GM12878 (cell line): Measurements from ENCODE around the gene CDC14B. TPM values are rescaled to one million over a fixed set of nuclear protein-coding genes. Genes with fewer than 3 reads are reported as not detected.
"Not testable (repeated sequence)": the region's sequence is repeated elsewhere in the genome, so short reads cannot be mapped to it uniquely, and the experiment has no call there.

Experiments
- ATAC-seq: fragments of 200-7000 bp; cut with Tn5 transposase; 3 replicates; pipeline ENCODE4 v1.9.1; 2020; ENCODE audit warnings: mild to moderate bottlenecking, moderate library complexity
- BruUV-seq: library from RNA; stranded (reverse); fragments of 400-500 nt; replicated peaks from 2 replicates; lab custom pipeline; 2021; lab: Mats Ljungman, UMichigan
- CTCF ChIA-PET: fragments of 300-600 bp; sonication (Branson Sonifier 250); formaldehyde crosslinking; extraction: SDS; loops from one replicate; lab custom pipeline; 2021; ENCODE audit warnings: inconsistent platforms; lab: Yijun Ruan, JAX
- POLR2A ChIA-PET: fragments of 350-600 bp; formaldehyde crosslinking; extraction: SDS; loops from one replicate; lab custom pipeline; 2021; ENCODE audit warnings: inconsistent platforms; lab: Charles Lee
- RAD21 ChIA-PET: fragments of 300-600 bp; sonication (Branson Sonifier 250); formaldehyde crosslinking; loops from one replicate; lab custom pipeline; 2023; ENCODE audit warnings: antibody characterized with exemption; ENCODE audit not compliant: unreplicated experiment; lab: Charles Lee
- SMC1A ChIA-PET: fragments of 300-600 bp; sonication (Branson Sonifier 250); formaldehyde crosslinking; loops from one replicate; lab custom pipeline; 2023; ENCODE audit not compliant: unreplicated experiment, uncharacterized antibody; lab: Charles Lee
- DNase-seq: peaks from one replicate; pipeline ENCODE4 v3.0.0-alpha.2; 2011; ENCODE audit warnings: low read depth, low spot score
- FAIRE-seq: peaks from 3 replicates; lab custom pipeline; 2011; peaks lifted over from hg19 to GRCh38; lab: Jason Lieb, UNC
- H2AFZ ChIP-seq: 2 replicates; pipeline ENCODE4 v1.6.0; 2011; ENCODE audit warnings: low read depth, low read length, control low read depth; ENCODE audit not compliant: control insufficient read depth
- H3K27ac ChIP-seq: 2 replicates; pipeline ENCODE4 v1.5.1; 2011; ENCODE audit warnings: control low read depth; ENCODE audit not compliant: control insufficient read depth, insufficient read depth
- H3K27me3 ChIP-seq, 2 experiments: replicated peaks in 1 of 2; 2 replicates each; pipeline versions ENCODE4 v1.6.0 to v1.6.1; 2011; ENCODE audit warnings: low read length in 1 of 2; ENCODE audit not compliant: control insufficient read depth in 2 of 2, insufficient read depth in 2 of 2
- H3K36me3 ChIP-seq, 2 experiments: 2 replicates each; pipeline ENCODE4 v1.5.1; 2011; ENCODE audit warnings: low read length in 1 of 2; ENCODE audit not compliant: control insufficient read depth in 2 of 2, insufficient read depth in 2 of 2
- H3K4me1 ChIP-seq: 2 replicates; pipeline ENCODE4 v1.6.1; 2011; ENCODE audit warnings: mild to moderate bottlenecking, low read length, moderate library complexity, mixed read lengths; ENCODE audit not compliant: control insufficient read depth, insufficient read depth
- H3K4me2 ChIP-seq: 2 replicates; pipeline ENCODE4 v1.6.0; 2011; ENCODE audit warnings: control low read depth; ENCODE audit not compliant: control insufficient read depth, insufficient read depth
- H3K4me3 ChIP-seq: fragments of 200-600 bp; sonication (generic); 2 replicates; pipeline ENCODE4 v1.5.1; 2016
- H3K79me2 ChIP-seq: 2 replicates; pipeline ENCODE4 v1.6.0; 2011; ENCODE audit warnings: low read length; ENCODE audit not compliant: control insufficient read depth, insufficient read depth
- H3K9ac ChIP-seq: 2 replicates; pipeline ENCODE4 v1.8.0; 2011; ENCODE audit warnings: low read length, control low read depth, mixed read lengths; ENCODE audit not compliant: control insufficient read depth, insufficient read depth
- H3K9me3 ChIP-seq: replicated peaks from 3 replicates; pipeline ENCODE4 v1.5.1; 2011; ENCODE audit warnings: mild to moderate bottlenecking, low read length; ENCODE audit not compliant: control insufficient read depth, insufficient read depth
- H4K20me1 ChIP-seq: 2 replicates; pipeline ENCODE4 v1.6.0; 2011; ENCODE audit not compliant: control insufficient read depth, insufficient read depth
- RAD21 ChIP-seq: IDR thresholded peaks from 2 replicates; pipeline ENCODE4 v1.6.1; 2011; ENCODE audit warnings: mild to moderate bottlenecking, low read depth, low read length, moderate library complexity; ENCODE audit not compliant: insufficient read depth
- RUNX3 ChIP-seq: IDR thresholded peaks from 2 replicates; pipeline ENCODE4 v1.6.1; 2012; ENCODE audit warnings: low read length, inconsistent platforms
- SMC3 ChIP-seq: IDR thresholded peaks from 2 replicates; pipeline ENCODE4 v1.6.1; 2011; ENCODE audit warnings: low read length, improper control_type of control experiment, borderline replicate concordance
- YY1 ChIP-seq: IDR thresholded peaks from 2 replicates; pipeline ENCODE4 v1.6.1; 2011; ENCODE audit warnings: low read depth, mild to moderate bottlenecking, low read length
- WGBS: methylation state at CpG from one replicate; pipeline ENCODE4 v1.1.6; 2016; ENCODE audit warnings: low lambda C conversion rate; ENCODE audit not compliant: insufficient replicate concordance, insufficient coverage; ENCODE audit errors: missing lambda C conversion rate; 5-methylcytosine and 5-hydroxymethylcytosine counted together
- in situ Hi-C: fragments of 300-500 bp; cut with MboI; formaldehyde crosslinking; loops from 9 replicates; pipeline ENCODE4 v1.14.3; 2018; ENCODE audit warnings: mixed read lengths
- intact Hi-C: fragments of 100-400 bp; cut with micrococcal nuclease; formaldehyde crosslinking; loops from one replicate; pipeline ENCODE4 v1.14.2; 2022; ENCODE audit not compliant: unreplicated experiment
- polyA plus RNA-seq, 11 experiments: library from polyadenylated mRNA; depleted of rRNA in 4 of 11; unstranded in 6 of 11; stranded (reverse) in 5 of 11; fragments of >200 nt; fragmentation: Nextera tagmentation in 4 of 11; fragmentation: Illumina TruSeq in 1 of 11; extraction: Ambion mirVana in 4 of 11; extraction: Trizol in 1 of 11; gene quantifications; 1 replicate in 1 of 11; 2 replicates in 10 of 11; pipeline versions ENCODE4 v1.2.1 to v1.2.3, GENCODE V29; 2011 to 2016; ENCODE audit warnings: inconsistent platforms in 2 of 11, missing spikeins in 2 of 11, low read depth in 1 of 11
- total RNA-seq, 4 experiments: library from RNA; depleted of rRNA in 3 of 4; stranded (reverse); fragments of >200 nt in 3 of 4; fragmentation: Illumina TruSeq in 1 of 4; extraction: Trizol in 1 of 4; gene quantifications; 2 replicates each; pipeline versions ENCODE4 v1.2.1 to v1.2.3, GENCODE V29; 2013 to 2021
- TF ChIP-seq, protein P1 (sequence below), 3 experiments: IDR thresholded peaks in 2 of 3; conservative IDR thresholded peaks in 1 of 3; 2 replicates each; pipeline ENCODE4 v1.5.1; 2011; ENCODE audit warnings: low read depth in 3 of 3, low read length in 3 of 3, mild to moderate bottlenecking in 3 of 3, control low read depth in 2 of 3, moderate library complexity in 2 of 3, inconsistent platforms in 1 of 3, mixed read lengths in 1 of 3; ENCODE audit not compliant: control insufficient read depth in 2 of 3, insufficient read depth in 1 of 3; ENCODE audit errors: extremely low read depth in 1 of 3

Gene CDC14B
- total and polyA plus RNA-seq, 10 of the 15 experiments (the other 5 are each of a cell fraction or from before 2014, with no cell fraction given), result 3.7 to 11.7 (median 6.2) TPM

DNA sequence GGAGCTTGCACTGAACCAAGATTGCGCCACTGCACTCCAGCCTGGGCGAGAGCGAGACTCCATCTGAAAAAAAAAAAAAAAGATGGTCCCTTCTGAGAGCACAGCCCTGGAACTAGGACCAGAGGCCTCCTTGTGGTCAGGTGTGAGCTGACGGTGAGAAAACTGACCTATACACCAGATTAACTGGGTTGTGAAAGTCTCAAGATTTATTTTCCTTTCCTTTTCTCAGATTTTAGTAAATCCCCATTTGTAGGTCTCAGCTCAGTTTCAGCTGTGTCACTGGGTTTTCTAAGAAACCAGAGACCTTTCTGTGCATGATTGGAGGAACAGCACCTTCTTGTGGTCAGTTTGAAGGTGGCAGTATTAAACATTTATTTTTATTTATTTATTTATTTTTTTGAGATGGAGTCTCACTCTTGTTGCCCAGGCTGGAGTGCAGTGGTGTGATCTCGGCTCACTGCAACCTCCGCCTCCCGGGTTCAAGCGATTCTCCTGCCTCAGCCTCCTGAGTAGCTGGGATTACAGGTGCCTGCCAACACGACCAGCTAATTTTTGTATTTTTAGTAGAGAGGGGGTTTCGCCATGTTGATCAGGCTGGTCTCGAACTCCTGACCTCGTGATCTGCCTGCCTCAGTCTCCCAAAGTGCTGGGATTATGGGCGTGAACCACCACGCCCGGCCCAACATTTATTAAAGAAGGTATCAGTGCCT lies 47.2 kb upstream of the CDC14B start:
- H3K9ac ChIP-seq, in situ Hi-C loops, H3K27me3 ChIP-seq, H3K4me1 ChIP-seq, BruUV-seq, H3K4me3 ChIP-seq, H3K4me2 ChIP-seq, H3K36me3 ChIP-seq, FAIRE-seq, H4K20me1 ChIP-seq, POLR2A ChIA-PET, H3K9me3 ChIP-seq, H3K27ac ChIP-seq, H2AFZ ChIP-seq, H3K79me2 ChIP-seq: not testable (repeated sequence)
- intact Hi-C loops, result loop anchor here (1.0 to 10.0 kb wide), 3 partner anchors 225 to 432 kb away; no protein-coding TSS in a partner anchor
- ChIA-PET RAD21 (interaction anchor here (0.6 to 3.0 kb wide), 13 partner anchors 10 to 350 kb away, joined by 3 to 36 read pairs (median 3); no protein-coding TSS in a partner anchor), SMC1A (interaction anchor here (0.6 to 3.1 kb wide), 11 partner anchors 12 to 435 kb away, joined by 3 to 30 read pairs (median 4); partner anchors contain the start of gene PRXL2C), CTCF (interaction anchor here (0.7 to 3.8 kb wide), 24 partner anchors 8 to 508 kb away, joined by 3 to 56 read pairs (median 4); partner anchors contain the start of genes HABP4 and PRXL2C)
- ATAC-seq, result peak; percentile 94
- WGBS, result 40% methylated on average over 15 of the region's 15 CpGs
- TF ChIP-seq YY1 (0 out of 2 replicates have a peak, but pooled peaks have one; percentile 24), SMC3 (peak; percentile 60; the same call in 1 of the 2 replicates), RUNX3 (peak; percentile 56; the same call in 1 of the 2 replicates), RAD21 (peak; percentile 83)
- TF ChIP-seq, protein P1, sequence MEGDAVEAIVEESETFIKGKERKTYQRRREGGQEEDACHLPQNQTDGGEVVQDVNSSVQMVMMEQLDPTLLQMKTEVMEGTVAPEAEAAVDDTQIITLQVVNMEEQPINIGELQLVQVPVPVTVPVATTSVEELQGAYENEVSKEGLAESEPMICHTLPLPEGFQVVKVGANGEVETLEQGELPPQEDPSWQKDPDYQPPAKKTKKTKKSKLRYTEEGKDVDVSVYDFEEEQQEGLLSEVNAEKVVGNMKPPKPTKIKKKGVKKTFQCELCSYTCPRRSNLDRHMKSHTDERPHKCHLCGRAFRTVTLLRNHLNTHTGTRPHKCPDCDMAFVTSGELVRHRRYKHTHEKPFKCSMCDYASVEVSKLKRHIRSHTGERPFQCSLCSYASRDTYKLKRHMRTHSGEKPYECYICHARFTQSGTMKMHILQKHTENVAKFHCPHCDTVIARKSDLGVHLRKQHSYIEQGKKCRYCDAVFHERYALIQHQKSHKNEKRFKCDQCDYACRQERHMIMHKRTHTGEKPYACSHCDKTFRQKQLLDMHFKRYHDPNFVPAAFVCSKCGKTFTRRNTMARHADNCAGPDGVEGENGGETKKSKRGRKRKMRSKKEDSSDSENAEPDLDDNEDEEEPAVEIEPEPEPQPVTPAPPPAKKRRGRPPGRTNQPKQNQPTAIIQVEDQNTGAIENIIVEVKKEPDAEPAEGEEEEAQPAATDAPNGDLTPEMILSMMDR (IDR thresholded peaks at IDR 0.05 in 2 of 3, conservative IDR thresholded peaks at IDR 0.05 in 1 of 3; ENCODE audit: control insufficient read depth in 2 of 3, extremely low read depth in 1 of 3, insufficient read depth in 1 of 3, low read depth in 3 of 3, low read length in 3 of 3), result peak; percentile 44 to 56 (median 52); a peak in 5 of 6 replicates
- DNase-seq, result peak; percentile 30
